Stimulated activated naive CD4-positive, alpha-beta T cell (primary cell): ENCODE measurements around the gene ZNF892.

Experiments used
- DNase-seq, 6 experiments: peaks; one replicate each; lab custom pipeline; 2025; lab: John Stamatoyannopoulos, UW

The ZNF892 gene

GRCh38 chr2:95207111-95207961 is at the start of gene ZNF892:
ZNF892 (plus strand) TSS chr2:95207521; CDS start chr2:95207816, 295 bp downstream.
- DNase-seq = peak; percentile 47 to 77 (median 66)

DNA sequence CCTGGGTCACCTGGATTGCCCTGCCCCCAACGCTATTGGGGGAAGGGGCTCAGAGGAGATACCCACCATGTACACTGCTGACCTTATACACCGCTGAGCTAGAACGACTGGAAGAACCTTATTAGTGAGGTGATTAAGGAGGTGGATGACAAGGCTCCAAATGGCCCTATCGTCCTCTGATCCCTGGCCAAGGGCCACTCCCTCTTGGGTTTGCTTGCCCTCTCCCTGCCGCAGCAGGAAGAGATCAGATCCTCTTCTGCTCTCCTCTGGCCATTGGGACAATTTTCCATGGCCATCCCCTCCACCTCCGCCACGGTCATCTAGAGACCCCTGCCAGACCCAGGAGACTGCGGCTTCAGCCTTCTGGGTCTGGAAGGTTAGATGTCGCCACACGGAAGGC is 48.9 kb upstream of the ZNF892 start:
- DNase-seq = no peak

- DNase-seq = peak in 4 of 6 experiments; percentile 22 to 62 (median 39)
Observed at GRCh38 chr2:95158891-95159619, 48.3 kb upstream of the ZNF892 start.

- peak; percentile 60 to 75 (median 70) for DNase-seq
Observed at GRCh38 chr2:95159690-95160449, 47.5 kb upstream of the ZNF892 start, which contains the start of gene ZNF514. ZNF514 (minus strand) TSS chr2:95159848; CDS start chr2:95153253, 6,595 bp downstream.

DNA sequence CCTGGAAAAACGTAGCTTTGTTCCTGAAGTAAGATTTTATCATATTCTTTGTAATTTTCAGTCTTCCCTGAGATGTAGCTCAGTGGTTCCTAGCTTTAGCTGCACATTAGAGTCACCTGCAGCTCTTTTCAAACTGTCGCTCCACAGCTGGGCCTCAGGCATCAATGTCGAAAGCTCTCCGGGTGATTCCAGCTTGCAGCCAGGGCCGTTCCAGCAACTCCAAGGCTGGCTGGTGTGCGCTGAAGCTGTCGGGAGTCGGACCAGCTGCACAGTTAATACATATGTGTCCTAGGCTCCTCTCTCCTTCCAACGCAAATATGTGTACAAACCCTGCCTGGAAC is 42.3 kb upstream of the ZNF892 start:
- no peak for DNase-seq

- DNase-seq = peak; percentile 92 to 97 (median 95)
Observed at GRCh38 chr2:95165371-95166064, 41.8 kb upstream of the ZNF892 start, which contains the start of gene ZNF2. ZNF2 (plus strand) TSS chr2:95165809; CDS start chr2:95176227, 10,418 bp downstream.

- no peak for DNase-seq
Observed at GRCh38 chr2:95166065-95166763, 41.1 kb upstream of the ZNF892 start.

GRCh38 chr2:95171902-95172301 is 35.4 kb upstream of the ZNF892 start:
- no peak for DNase-seq

- no peak for DNase-seq
Observed at GRCh38 chr2:95174031-95174542, 33.2 kb upstream of the ZNF892 start.

DNA sequence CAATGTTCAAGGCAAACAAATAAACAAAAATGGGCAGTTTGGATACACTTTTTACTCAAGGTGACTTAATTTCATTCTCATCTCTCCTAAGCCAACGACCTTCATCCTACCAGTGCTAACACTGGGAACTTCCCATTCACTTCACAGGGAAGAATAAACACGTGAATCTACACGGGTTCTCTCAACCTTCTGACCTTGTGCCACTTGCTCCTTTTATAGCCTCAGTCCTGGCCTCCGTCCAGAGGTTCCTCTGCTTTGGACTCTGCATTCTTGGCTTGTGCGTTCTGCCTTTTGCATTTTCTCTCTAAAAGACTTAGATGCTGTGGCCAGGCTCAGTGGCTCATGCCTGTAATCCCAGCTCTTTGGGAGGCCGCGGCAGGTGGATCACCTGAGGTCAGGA is 27.9 kb upstream of the ZNF892 start:
- no peak for DNase-seq

- no peak for DNase-seq
Observed at GRCh38 chr2:95181774-95182173, 25.5 kb upstream of the ZNF892 start.

GRCh38 chr2:95185197-95185596 is 22.1 kb upstream of the ZNF892 start:
- no peak for DNase-seq

- no peak for DNase-seq
Observed at GRCh38 chr2:95185973-95186372, 21.3 kb upstream of the ZNF892 start.

DNA sequence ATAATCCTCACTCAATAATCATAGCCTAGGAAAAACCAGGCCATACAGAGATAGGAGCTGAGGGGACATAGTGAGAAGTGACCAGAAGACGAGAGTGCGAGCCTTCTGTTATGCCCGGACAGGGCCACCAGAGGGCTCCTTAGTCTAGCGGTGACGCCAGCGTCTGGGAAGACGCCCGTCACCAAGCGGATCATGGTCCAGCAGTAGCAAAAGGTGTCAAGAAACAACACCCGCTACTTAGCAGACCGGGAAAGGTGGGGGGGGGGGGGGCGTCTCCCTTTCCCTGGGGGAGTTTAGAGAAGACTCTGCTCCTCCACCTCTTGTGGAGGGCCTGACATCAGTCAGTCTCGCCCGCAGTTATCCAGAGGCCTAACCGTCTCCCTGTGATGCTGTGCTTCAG is 14.4 kb upstream of the ZNF892 start:
- DNase-seq = peak in 4 of 6 experiments; percentile 6 to 28 (median 12)

DNA sequence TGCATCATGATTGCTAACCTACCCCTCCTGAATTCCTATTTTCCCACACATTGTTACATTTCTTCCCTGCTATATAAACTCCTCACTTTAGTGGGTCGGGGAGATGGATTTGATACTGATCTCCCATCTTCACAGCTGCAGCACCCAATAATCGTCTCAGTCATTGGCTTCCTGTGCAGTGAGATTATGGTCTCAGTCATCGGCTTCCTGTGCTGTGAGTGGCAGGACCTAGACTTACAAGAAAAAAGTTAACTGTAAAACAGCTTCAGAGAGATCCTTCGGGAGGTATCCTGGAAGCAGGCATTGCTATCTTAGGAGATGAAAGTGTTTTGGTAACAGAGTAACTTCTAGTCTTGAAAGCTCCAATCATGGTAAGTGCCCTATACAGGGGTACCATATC is 3.4 kb upstream of the ZNF892 start:
- no peak for DNase-seq

GRCh38 chr2:95204396-95204795 is 2.9 kb upstream of the ZNF892 start:
- DNase-seq = no peak

DNA sequence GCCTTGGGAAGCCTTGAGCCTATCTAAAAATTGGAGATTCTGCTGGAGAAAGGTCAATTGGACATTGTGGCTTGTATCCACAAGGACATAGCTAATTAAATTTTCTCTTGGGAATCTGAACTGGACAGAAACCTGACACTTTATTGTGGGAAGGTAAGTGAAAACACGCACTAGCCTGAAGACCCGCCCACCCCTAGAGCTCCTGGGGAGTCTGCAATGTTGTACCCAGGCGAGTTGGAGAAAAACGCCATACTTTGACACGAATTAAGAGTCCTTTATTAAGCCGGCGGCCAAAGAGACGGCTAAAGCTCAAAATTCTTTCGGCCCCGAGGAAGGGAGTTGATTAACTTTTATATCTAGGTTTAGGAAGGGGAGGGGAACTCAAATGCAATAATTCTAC is 1.2 kb upstream of the ZNF892 start:
- DNase-seq = no peak

DNA sequence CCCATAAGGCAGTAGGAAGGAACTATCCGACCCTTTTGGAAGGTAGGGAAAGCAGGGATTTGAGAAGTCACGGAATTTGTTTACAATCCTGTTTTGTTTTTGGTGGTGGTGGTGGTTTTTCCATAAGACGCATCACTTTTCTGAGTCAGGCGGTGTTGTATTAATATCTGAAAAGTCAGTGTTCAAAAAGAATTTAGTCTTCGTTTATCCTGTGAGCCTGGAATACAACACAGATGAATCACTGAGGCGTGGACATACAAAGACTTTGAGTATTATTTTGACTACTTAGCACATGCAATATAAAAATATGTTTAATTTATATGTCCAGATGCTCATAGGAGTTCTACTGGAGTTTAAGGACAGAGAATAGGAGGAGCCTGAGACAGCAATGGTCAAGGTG is 785 bp downstream of the ZNF892 start:
- no peak for DNase-seq

DNA sequence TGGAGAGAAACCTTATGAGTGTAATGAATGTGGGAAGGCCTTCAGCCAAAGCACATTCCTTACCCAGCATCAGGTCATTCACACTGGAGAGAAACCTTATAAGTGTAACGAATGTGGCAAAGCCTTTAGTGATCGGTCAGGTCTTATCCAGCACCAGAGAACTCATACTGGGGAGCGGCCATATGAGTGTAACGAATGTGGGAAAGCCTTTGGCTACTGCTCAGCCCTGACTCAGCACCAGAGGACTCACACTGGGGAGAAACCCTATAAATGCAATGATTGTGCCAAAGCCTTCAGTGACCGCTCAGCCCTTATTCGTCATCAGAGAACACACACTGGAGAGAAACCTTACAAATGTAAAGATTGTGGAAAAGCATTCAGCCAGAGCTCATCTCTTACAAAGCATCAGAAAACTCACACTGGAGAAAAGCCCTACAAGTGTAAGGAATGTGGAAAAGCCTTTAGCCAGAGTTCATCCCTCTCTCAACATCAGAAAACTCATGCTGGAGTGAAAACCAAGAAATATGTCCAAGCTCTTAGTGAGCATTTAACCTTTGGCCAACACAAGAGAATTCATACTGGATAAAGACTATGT is 7.8 kb downstream of the ZNF892 start:
- DNase-seq = no peak

- DNase-seq = no peak
Observed at GRCh38 chr2:95220449-95220848, 13.1 kb downstream of the ZNF892 start.
